AG04450 (cell line): ENCODE data around the gene MTG1. TPM values are rescaled to one million over a fixed set of nuclear protein-coding genes. Genes with fewer than 3 reads are reported as not detected.

Experiments used
- CTCF ChIA-PET: fragments of 300-600, 350-600 bp; formaldehyde crosslinking; extraction: SDS; loops from one replicate; lab custom pipeline; 2022; ENCODE audit warnings: antibody characterized with exemption, inconsistent platforms; lab: Charles Lee
- POLR2A ChIA-PET: fragments of 350-600 bp; formaldehyde crosslinking; extraction: SDS; loops from one replicate; lab custom pipeline; 2021; ENCODE audit warnings: antibody characterized with exemption, inconsistent platforms; lab: Yijun Ruan, JAX
- DNase-seq: peaks from one replicate; pipeline ENCODE4 v3.0.0-alpha.2; 2011; ENCODE audit warnings: low read depth, low spot score
- H3K27ac ChIP-seq: one replicate; pipeline ENCODE4 v1.5.1; 2012; ENCODE audit warnings: low read depth, low read length, control low read depth
- H3K27me3 ChIP-seq: one replicate; pipeline ENCODE4 v1.6.0; 2012; ENCODE audit warnings: low read length; ENCODE audit not compliant: control insufficient read depth, insufficient read depth
- H3K4me3 ChIP-seq: 2 replicates; pipeline ENCODE4 v1.5.1; 2011; ENCODE audit warnings: mild to moderate bottlenecking, low read depth, low read length, control low read depth
- H3K9me3 ChIP-seq: 2 replicates; pipeline ENCODE4 v1.5.1; 2012; ENCODE audit warnings: low read length; ENCODE audit not compliant: control insufficient read depth, insufficient read depth
- CTCF ChIP-seq: IDR thresholded peaks from 2 replicates; pipeline ENCODE4 v1.5.1; 2011; ENCODE audit warnings: low read depth, low read length, control low read depth, inconsistent platforms
- polyA plus RNA-seq: library from polyadenylated mRNA; depleted of rRNA; stranded (reverse); fragments of >200 nt; gene quantifications from 2 replicates; pipeline ENCODE4 v1.2.3, GENCODE V29; 2011

The MTG1 gene
- polyA plus RNA-seq, 1 experiment = 36.1 TPM

DNA sequence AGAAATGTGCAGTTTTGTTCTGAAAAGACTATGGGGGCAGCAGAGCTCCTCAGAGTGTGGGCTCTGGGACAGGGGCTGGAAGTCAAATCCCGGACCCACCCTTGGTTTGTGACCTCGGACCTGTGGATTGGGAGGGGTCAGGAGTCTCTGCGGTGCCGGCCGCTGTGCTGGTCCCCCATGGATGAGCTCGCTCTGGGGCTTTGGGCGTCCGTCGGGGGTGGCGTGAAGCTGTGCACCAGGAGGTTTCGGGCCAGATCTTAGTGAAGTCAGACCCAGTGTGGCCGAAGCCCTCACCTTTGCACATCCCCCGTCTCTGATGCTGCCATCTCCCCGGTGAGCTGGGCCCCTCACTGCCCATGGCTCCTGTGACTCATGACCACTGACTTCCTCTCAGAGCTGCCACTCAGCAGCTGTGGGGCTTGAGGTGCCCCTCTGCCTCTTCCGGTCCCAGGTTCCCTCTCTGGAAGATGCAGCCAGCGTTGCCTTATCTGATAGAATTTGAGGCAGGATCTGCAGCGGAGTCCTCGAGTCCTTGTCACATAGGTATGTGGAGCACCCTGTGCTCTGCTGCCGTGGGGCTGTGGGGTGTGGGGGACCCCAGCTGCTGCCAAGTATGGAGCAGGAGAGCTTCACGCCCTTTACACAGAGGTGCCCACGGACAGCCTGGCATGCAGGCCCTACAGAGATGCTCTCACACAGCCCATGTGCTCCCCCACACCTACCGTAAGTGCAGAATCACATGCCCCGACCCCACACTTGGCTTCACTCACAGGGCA lies 48.4 kb downstream of the MTG1 start:
- no peak for DNase-seq
- ChIA-PET POLR2A (no interaction called here), CTCF (interaction anchor here (0.5 to 0.6 kb wide), 2 partner anchors 8 to 77 kb away, joined by 3 to 4 read pairs; no protein-coding TSS in a partner anchor)
- no peaks in the 10 kb centered on the region for H3K27me3 ChIP-seq
- no peak overlapping the region for H3K4me3 ChIP-seq
- no peak overlapping the region for H3K27ac ChIP-seq
- no peak for TF ChIP-seq CTCF
- peaks cover 25% of the 10 kb centered on the region for H3K9me3 ChIP-seq

DNA sequence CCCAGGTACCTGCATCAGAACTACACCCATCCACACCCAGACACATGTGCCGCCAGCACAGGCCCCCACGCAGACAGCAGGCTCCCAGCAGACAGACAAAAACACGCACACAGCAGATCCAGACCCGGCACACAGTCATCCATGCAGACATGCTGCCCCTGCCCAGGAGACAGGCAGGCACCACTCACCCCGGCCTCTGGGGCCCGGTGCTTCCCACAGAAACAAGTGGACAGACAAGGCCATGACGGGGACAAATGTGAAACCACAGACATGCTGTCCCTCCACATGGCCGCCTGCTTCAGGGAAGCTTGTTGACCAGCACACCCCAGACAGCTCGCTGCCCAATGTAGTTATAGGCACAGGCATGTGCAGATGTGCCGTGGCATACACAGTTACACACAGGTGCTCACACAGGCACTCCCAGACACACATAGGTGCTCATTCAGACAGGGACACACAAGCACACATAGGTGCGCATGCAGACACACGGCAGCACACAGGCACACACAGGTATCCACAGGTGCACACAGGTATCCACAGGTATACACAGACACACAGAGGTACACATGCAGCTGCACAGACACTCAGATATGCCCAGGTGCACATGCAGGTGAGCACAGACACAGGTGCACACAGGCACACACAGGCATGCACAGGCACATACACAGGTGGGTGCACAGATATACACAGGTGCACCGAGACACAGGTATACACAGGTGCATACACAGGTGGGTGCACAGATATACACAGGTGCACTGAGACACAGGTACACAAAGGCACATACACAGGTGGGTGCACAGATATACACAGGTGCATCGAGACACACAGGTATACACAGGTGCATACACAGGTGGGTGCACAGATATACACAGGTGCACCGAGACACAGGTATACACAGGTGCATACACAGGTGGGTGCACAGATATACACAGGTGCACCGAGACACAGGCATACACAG lies 49.3 kb downstream of the MTG1 start:
- Histone ChIP-seq H3K27ac (no peak overlapping the region), H3K4me3 (no peak overlapping the region), H3K27me3 (no peaks in the 10 kb centered on the region), H3K9me3 (peaks cover 25% of the 10 kb centered on the region)
- TF ChIP-seq CTCF = no peak
- CTCF ChIA-PET = interaction anchor here (0.6 kb wide), 1 partner anchor 77 kb away, joined by 3 read pairs; no protein-coding TSS in a partner anchor
- no peak for DNase-seq
- POLR2A ChIA-PET = no interaction called here

- Histone ChIP-seq H3K27me3 (no peaks in the 10 kb centered on the region), H3K4me3 (no peak overlapping the region), H3K9me3 (peaks cover 25% of the 10 kb centered on the region), H3K27ac (no peak overlapping the region)
- TF ChIP-seq CTCF = no peak
- CTCF ChIA-PET = interaction anchor here (1.2 kb wide), 1 partner anchor 115 kb away, joined by 3 read pairs; no protein-coding TSS in a partner anchor
- POLR2A ChIA-PET = no interaction called here
- DNase-seq = no peak
Measured at GRCh38 chr10:133444342-133445267, 50.6 kb downstream of the MTG1 start.

DNA sequence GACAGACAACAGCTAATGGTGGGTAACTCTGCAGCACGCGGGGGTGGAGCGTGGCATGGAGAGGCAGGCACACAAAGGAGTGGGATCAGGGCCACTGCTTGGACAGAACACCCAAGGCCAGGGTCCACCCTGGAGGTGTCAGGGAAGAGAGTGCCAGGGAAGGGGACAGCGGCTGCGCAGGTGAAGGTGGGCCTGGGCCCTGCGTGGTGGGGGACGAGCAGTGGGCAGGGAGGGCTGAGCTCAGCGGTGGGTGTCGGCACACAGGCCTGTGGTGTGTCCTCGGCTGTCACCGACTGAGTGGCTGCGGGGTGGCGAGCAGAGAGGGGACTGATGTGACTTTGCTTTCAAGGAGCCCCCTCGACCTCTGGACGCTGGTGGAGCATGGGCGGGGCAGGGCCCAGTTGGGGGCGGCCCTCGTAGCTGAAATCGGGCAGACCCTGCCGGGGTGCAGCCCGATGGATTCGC lies 51.3 kb downstream of the MTG1 start:
- no peak overlapping the region for H3K4me3 ChIP-seq
- CTCF ChIA-PET = interaction anchor here (1.2 kb wide), 1 partner anchor 116 kb away, joined by 3 read pairs; no protein-coding TSS in a partner anchor
- H3K27me3 ChIP-seq = no peaks in the 10 kb centered on the region
- POLR2A ChIA-PET = no interaction called here
- DNase-seq = no peak
- no peak for TF ChIP-seq CTCF
- H3K9me3 ChIP-seq = peaks cover 25% of the 10 kb centered on the region
- H3K27ac ChIP-seq = no peak overlapping the region
